Gastroesophageal sphincter (tissue), 3 donors: ENCODE results near the gene SMARCA2.

Experiments
- EP300 ChIP-seq: sonication (generic); formaldehyde crosslinking; IDR thresholded peaks from one replicate; pipeline ENCODE4 v1.6.1; 2017; ENCODE audit warnings: antibody characterized with exemption, mild to moderate bottlenecking
- POLR2A ChIP-seq, 2 donors: fragments of 450-650 bp; IDR thresholded peaks; one replicate each; pipeline ENCODE4 v1.6.1; 2017; ENCODE audit warnings: antibody characterized with exemption in 2 of 2, mild to moderate bottlenecking in 2 of 2, moderate library complexity in 1 of 2
- POLR2AphosphoS5 ChIP-seq: sonication (generic); formaldehyde crosslinking; IDR thresholded peaks from one replicate; pipeline ENCODE4 v1.6.1; 2017; ENCODE audit warnings: antibody characterized with exemption
- TF ChIP-seq, protein P1 (sequence below), 4 experiments: fragments of 200-600 bp in 2 of 4; fragments of 450-650 bp in 2 of 4; sonication (generic) in 1 of 4; IDR thresholded peaks; one replicate each; pipeline ENCODE4 v1.5.1; 2017 to 2019; ENCODE audit warnings: antibody characterized with exemption in 4 of 4, mild to moderate bottlenecking in 2 of 4, moderate library complexity in 2 of 4

DNA sequence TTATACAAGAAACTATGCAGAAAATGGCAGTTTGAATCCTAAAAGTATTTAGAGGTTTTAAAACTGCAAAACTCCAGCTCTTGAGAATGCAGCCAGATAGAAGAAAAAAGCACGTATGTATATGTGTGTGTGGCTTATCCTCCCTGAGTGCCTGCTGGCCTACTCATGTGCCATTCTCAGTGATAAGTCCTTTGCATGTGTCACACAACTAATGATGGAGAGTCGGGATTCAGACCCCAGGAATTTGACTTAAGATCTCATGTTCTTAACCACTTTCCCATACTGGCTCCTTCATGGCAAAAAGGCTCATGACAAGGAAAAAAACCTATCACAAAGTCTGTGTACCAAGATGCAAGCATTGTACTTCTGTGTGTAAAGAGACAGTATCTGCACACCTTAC, 26.6 kb downstream of the SMARCA2 start:
- TF ChIP-seq, protein P1, sequence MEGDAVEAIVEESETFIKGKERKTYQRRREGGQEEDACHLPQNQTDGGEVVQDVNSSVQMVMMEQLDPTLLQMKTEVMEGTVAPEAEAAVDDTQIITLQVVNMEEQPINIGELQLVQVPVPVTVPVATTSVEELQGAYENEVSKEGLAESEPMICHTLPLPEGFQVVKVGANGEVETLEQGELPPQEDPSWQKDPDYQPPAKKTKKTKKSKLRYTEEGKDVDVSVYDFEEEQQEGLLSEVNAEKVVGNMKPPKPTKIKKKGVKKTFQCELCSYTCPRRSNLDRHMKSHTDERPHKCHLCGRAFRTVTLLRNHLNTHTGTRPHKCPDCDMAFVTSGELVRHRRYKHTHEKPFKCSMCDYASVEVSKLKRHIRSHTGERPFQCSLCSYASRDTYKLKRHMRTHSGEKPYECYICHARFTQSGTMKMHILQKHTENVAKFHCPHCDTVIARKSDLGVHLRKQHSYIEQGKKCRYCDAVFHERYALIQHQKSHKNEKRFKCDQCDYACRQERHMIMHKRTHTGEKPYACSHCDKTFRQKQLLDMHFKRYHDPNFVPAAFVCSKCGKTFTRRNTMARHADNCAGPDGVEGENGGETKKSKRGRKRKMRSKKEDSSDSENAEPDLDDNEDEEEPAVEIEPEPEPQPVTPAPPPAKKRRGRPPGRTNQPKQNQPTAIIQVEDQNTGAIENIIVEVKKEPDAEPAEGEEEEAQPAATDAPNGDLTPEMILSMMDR (IDR thresholded peaks at IDR 0.05): no peak
- no peak for TF ChIP-seq POLR2A (IDR thresholded peaks at IDR 0.05)
- no peak for TF ChIP-seq EP300
- no peak for TF ChIP-seq POLR2AphosphoS5
